Measurements from ENCODE around the gene UBR2. TPM values are rescaled to one million over a fixed set of nuclear protein-coding genes. Genes with fewer than 3 reads are reported as not detected.

UBR2 gene
- total RNA-seq, 6 experiments from 2014 or later = 18.0 to 20.5 (median 19.9) TPM

DNA sequence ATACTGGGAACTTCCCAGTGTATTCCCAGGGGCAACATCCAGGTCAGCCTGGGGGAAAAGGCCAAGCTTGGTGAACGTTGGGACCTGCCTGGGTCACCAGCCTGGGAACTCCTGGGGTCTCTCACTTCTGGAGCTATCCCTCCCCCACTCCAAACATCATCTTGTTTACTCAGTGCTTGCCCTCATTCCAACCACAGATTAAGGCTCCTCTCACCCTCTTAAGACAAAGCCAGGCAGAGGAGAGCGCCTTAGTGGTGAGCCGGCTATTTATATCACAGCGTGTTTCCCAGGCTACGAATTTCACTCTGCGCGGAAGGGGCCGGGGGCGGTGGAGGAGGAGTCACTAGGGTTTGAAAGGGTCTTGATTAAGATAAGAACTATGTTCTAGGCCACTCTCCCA is 146.5 kb downstream of the UBR2 start:
- Mint-ChIP-seq H3K27me3 (ENCODE audit: insufficient read depth) (peaks cover 3% of the 10 kb centered on the region; the same call in 1 of the 2 replicates), H3K9me3 (peaks cover 12% of the 10 kb centered on the region), H3K4me1 (ENCODE audit: low read depth) (peaks cover 10% of the 10 kb centered on the region), H3K4me3 (no peak overlapping the region), H3K27ac (no peak overlapping the region), H3K36me3 (ENCODE audit: low read depth) (peaks cover 16% of the 10 kb centered on the region)
- TF ChIP-seq, protein P1, sequence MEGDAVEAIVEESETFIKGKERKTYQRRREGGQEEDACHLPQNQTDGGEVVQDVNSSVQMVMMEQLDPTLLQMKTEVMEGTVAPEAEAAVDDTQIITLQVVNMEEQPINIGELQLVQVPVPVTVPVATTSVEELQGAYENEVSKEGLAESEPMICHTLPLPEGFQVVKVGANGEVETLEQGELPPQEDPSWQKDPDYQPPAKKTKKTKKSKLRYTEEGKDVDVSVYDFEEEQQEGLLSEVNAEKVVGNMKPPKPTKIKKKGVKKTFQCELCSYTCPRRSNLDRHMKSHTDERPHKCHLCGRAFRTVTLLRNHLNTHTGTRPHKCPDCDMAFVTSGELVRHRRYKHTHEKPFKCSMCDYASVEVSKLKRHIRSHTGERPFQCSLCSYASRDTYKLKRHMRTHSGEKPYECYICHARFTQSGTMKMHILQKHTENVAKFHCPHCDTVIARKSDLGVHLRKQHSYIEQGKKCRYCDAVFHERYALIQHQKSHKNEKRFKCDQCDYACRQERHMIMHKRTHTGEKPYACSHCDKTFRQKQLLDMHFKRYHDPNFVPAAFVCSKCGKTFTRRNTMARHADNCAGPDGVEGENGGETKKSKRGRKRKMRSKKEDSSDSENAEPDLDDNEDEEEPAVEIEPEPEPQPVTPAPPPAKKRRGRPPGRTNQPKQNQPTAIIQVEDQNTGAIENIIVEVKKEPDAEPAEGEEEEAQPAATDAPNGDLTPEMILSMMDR (IDR thresholded peaks at IDR 0.05) = no peak
- no peak for DNase-seq

DNA sequence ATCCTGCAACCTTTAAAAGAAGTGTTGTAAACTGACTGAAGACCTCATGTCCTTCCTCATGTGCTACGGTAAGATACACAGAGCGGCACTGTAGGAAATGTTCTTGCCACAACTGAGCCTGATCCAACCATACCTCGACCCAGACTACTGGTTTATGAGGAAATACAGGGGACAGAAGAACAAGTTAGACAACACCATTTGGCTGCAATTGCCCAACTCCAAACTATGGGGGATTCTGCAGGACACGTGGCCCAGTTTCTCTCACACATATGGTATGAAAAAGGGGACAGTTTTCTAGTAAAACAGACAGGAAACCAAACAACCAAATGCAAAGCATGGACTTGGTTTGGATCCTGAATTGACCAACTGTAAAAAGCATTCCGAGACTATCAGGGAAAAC is 148.1 kb downstream of the UBR2 start:
- Mint-ChIP-seq H3K36me3 (ENCODE audit: low read depth) (peaks cover 16% of the 10 kb centered on the region), H3K27ac (no peak overlapping the region), H3K4me3 (no peak overlapping the region), H3K9me3 (peaks cover 12% of the 10 kb centered on the region), H3K4me1 (ENCODE audit: low read depth) (peaks cover 10% of the 10 kb centered on the region), H3K27me3 (ENCODE audit: insufficient read depth) (peaks cover 3% of the 10 kb centered on the region; the same call in 1 of the 2 replicates)
- TF ChIP-seq, protein P1 (IDR thresholded peaks at IDR 0.05) = no peak
- DNase-seq = no peak

DNA sequence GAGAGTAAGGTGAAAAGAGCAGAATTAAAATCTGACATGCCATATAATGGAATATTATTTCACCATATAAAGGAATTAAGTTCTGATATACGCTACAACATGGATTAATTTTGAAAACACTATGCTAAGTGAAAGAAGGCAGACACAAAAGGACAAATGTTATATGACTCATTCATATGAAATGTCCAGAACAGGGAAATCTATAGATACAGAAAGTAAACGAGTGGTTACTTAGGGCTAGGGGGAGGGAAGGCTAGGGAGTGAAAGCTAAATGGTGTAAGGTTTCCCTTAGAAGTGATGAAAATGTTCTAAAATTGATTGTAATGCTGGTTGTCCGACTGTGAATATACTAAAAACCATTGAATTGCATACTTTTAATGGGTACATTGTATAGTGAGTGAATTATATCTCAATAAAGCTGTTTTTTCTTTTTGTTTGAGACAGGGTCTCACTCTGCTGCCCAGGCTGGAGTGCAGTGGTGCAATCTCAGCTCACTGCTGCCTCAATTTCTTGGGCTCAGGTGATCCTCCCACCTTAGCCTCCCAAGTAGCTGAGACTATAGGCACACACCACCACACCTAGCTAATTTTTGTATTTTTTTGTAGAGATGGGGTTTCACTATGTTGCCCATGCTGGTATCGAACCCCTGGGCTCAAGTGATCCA is 150.4 kb downstream of the UBR2 start:
- Mint-ChIP-seq H3K27me3 (ENCODE audit: insufficient read depth) (peaks cover 2% of the 10 kb centered on the region; the same call in 1 of the 2 replicates), H3K9me3 (peaks cover 12% of the 10 kb centered on the region), H3K4me3 (no peak overlapping the region), H3K27ac (peak overlapping the region; percentile 57), H3K36me3 (ENCODE audit: low read depth) (peaks cover 16% of the 10 kb centered on the region), H3K4me1 (ENCODE audit: low read depth) (peaks cover 10% of the 10 kb centered on the region)
- peak; percentile 24 for DNase-seq
- TF ChIP-seq, protein P1 (IDR thresholded peaks at IDR 0.05) = no peak

DNA sequence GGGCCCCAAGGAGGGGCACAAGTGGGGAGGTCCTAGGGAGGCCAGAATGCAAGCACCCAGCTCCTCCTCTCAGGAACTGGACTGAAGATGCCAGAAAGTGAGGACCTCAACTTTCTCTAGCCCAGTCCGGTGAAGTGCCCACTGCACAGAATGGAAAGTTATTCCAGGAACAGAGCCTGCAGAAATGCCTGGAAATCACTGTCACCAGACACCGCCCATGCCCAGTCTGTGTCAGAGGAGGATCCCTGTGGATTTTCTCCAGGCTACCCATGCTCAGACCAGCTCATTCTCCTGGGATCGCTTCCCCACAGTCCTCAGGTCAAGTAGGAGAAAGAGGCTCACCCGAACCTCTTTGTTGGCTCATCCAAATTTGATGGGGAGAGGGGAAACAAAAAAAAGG is 152.0 kb downstream of the UBR2 start:
- peaks cover 17% of the 10 kb centered on the region for H3K4me1 Mint-ChIP-seq (ENCODE audit: low read depth)
- no peak overlapping the region for H3K4me3 Mint-ChIP-seq
- H3K9me3 Mint-ChIP-seq = peaks cover 12% of the 10 kb centered on the region
- no peak for DNase-seq
- TF ChIP-seq, protein P1 (IDR thresholded peaks at IDR 0.05) = no peak
- H3K36me3 Mint-ChIP-seq (ENCODE audit: low read depth) = peaks cover 13% of the 10 kb centered on the region
- H3K27ac Mint-ChIP-seq = no peak overlapping the region
- peaks cover 4% of the 10 kb centered on the region for H3K27me3 Mint-ChIP-seq (ENCODE audit: insufficient read depth)

DNA sequence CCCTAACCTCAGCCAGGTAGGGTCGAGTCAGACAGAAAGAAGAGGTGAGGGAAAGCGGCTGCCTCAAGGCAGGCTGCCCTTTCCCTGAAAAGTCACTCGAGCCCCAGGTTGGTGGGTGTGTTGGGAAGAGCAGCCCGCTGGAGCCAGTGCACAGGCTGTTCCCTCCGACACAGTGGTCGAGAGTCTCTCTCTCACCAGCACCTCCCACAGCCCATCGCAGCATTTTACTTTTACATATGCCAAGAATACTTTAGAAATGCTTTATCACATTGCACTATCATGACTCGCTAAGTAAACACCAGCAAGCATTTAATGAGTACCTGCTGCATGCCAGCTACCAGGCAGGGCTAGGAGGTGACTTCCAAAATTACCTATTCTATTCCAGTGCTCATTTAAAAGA is 156.9 kb downstream of the UBR2 start:
- no peak overlapping the region for H3K27ac Mint-ChIP-seq
- H3K9me3 Mint-ChIP-seq = no peaks in the 10 kb centered on the region
- H3K36me3 Mint-ChIP-seq (ENCODE audit: low read depth) = no peaks in the 10 kb centered on the region; the same call in 1 of the 2 replicates
- peaks cover 4% of the 10 kb centered on the region for H3K27me3 Mint-ChIP-seq (ENCODE audit: insufficient read depth)
- H3K4me3 Mint-ChIP-seq = no peak overlapping the region
- TF ChIP-seq, protein P1 (IDR thresholded peaks at IDR 0.05) = no peak
- peaks cover 13% of the 10 kb centered on the region for H3K4me1 Mint-ChIP-seq (ENCODE audit: low read depth)
- no peak for DNase-seq
